Measurements from ENCODE around the gene DEPP1.

DNA sequence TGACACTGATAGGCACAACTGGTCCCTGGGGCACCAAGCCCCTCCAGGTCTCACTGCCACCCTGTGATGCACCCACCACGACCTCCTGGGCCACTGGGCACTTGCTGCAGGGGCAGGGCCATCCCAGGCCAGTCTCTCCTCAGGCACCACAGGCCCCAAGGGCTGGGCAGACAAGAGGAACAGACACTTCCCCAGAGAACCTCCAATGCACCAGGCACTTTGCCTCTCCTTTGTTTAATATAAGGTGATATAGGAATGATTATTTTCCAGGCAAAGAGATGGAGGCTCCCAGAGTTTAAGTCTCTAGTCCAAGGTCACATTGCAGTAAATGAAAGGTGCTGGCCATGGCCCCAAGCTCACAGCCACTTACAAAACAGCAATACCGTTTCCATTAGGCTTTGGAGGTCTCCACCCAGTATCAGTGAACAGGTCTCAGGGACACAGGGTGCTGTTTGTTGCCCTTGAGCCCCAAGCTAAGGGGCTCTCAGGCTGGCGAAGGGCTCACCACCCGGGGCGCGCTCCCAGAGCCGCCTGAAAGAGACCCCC lies 4.5 kb downstream of the DEPP1 start:
- TF ChIP-seq CTCF (IDR thresholded peaks at IDR 0.05) (no peak), EZH2 (IDR thresholded peaks at IDR 0.05; ENCODE audit: borderline replicate concordance, insufficient read depth, low read depth, low read length, poor library complexity, severe bottlenecking) (no peak)
